Panc1 (cell line): ENCODE measurements around the gene S100A5. TPM values are rescaled to one million over a fixed set of nuclear protein-coding genes. Genes with fewer than 3 reads are reported as not detected.

ENCODE experiments used
- ATAC-seq: fragments of 200-7000 bp; cut with Tn5 transposase; 2 replicates; pipeline ENCODE4 v1.9.1; 2020; ENCODE audit warnings: mild to moderate bottlenecking, moderate library complexity
- BruUV-seq: library from RNA; stranded (reverse); fragments of 400-500 nt; replicated peaks from 2 replicates; lab custom pipeline; 2021; lab: Mats Ljungman, UMichigan
- CTCF ChIA-PET: fragments of 300-600 bp; sonication (Branson Sonifier 250); formaldehyde crosslinking; loops from one replicate; lab custom pipeline; 2022; ENCODE audit warnings: antibody characterized with exemption; lab: Charles Lee
- POLR2A ChIA-PET: fragments of 300-600 bp; sonication (Branson Sonifier 250); formaldehyde crosslinking; loops from one replicate; lab custom pipeline; 2022; ENCODE audit warnings: antibody characterized with exemption; lab: Charles Lee
- DNase-seq: peaks from one replicate; pipeline ENCODE4 v3.0.0-alpha.2; 2010; ENCODE audit warnings: low read depth, low spot score
- H3K27ac ChIP-seq: 2 replicates; pipeline ENCODE4 v1.5.1; 2011; ENCODE audit warnings: mild to moderate bottlenecking, low read length, inconsistent platforms
- H3K27me3 ChIP-seq: fragments of 200-500 bp; sonication (Bioruptor generic); 2 replicates; pipeline ENCODE4 v1.6.0; 2014; ENCODE audit warnings: low read length, inconsistent platforms; ENCODE audit not compliant: control insufficient read depth, insufficient read depth
- H3K36me3 ChIP-seq: fragments of 200-500 bp; sonication (Bioruptor generic); 2 replicates; pipeline ENCODE4 v1.5.1; 2014; ENCODE audit warnings: inconsistent platforms, mild to moderate bottlenecking, low read length, moderate library complexity; ENCODE audit not compliant: control insufficient read depth, insufficient read depth
- H3K4me1 ChIP-seq: 2 replicates; pipeline ENCODE4 v1.5.1; 2011; ENCODE audit warnings: inconsistent platforms, mild to moderate bottlenecking, low read length, moderate library complexity; ENCODE audit not compliant: control insufficient read depth, insufficient read depth
- H3K4me3 ChIP-seq, 2 experiments: 2 replicates each; pipeline ENCODE4 v1.5.1; 2011 to 2012; ENCODE audit warnings: low read depth in 2 of 2, low read length in 2 of 2, mild to moderate bottlenecking in 2 of 2, inconsistent platforms in 1 of 2, moderate library complexity in 1 of 2
- H3K9me3 ChIP-seq: fragments of 200-500 bp; sonication (Bioruptor generic); 2 replicates; pipeline ENCODE4 v1.5.1; 2014; ENCODE audit warnings: low read depth, mild to moderate bottlenecking, inconsistent platforms, low read length, moderate library complexity; ENCODE audit not compliant: control insufficient read depth, insufficient read depth
- POLR2AphosphoS5 ChIP-seq: IDR thresholded peaks from 2 replicates; pipeline ENCODE4 v1.6.1; 2012; ENCODE audit warnings: mild to moderate bottlenecking, low read depth, low read length, moderate library complexity
- SIN3A ChIP-seq: IDR thresholded peaks from 2 replicates; pipeline ENCODE4 v1.6.1; 2012; ENCODE audit warnings: low read depth, mild to moderate bottlenecking, low read length, moderate library complexity, borderline replicate concordance; ENCODE audit not compliant: insufficient read depth
- TCF7L2 ChIP-seq: IDR thresholded peaks from 2 replicates; pipeline ENCODE4 v1.6.1; 2011; ENCODE audit warnings: mild to moderate bottlenecking, low read depth, low read length, inconsistent platforms
- in situ Hi-C: cut with HindIII; loops from 2 replicates; pipeline ENCODE4 v1.10.0; 2016; ENCODE audit warnings: low sequenced_read_pairs, low pct_unique_long_range_greater_than_20kb
- intact Hi-C: fragments of 100-400 bp; cut with micrococcal nuclease; formaldehyde crosslinking; loops from one replicate; pipeline ENCODE4 v1.10.0; 2022; ENCODE audit not compliant: unreplicated experiment
- total RNA-seq: library from RNA; stranded (reverse); gene quantifications from one replicate; pipeline ENCODE4 v1.2.1, GENCODE V29; 2021; ENCODE audit not compliant: unreplicated experiment
- TF ChIP-seq, protein P1 (sequence below): fragments of 450-650 bp; IDR thresholded peaks from 2 replicates; pipeline ENCODE4 v1.5.1; 2017; ENCODE audit warnings: mild to moderate bottlenecking
- TF ChIP-seq, protein P2 (sequence below), 2 experiments: IDR thresholded peaks; 2 replicates each; pipeline ENCODE4 v1.6.1; 2011 to 2012; ENCODE audit warnings: low read depth in 2 of 2, control low read depth in 1 of 2, low read length in 1 of 2, mild to moderate bottlenecking in 1 of 2, moderate library complexity in 1 of 2; ENCODE audit not compliant: insufficient read depth in 1 of 2

S100A5 gene
- total RNA-seq, 1 experiment from 2014 or later: 0.72 TPM

DNA sequence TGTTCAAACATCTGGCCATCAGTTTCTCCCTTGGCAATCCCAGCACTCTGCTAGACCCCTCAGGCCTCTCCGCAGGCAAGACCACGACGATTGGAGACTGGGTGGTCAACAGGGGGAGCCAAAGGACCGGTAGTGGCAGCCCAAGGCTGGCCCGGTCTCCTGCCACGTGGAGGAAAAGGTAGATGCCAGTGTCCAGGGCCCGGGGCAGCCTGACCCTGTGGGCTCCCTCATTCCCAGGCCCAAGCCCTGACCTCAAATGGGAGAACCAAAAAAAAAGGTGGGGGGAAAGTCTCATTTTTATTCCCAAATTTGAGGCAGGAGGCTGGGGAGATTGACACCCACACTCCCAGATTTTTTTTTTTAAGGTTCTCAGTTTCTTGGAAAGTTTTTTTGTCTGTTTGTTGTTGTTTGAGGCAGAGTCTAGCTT is 29.7 kb downstream of the S100A5 start:
- Histone ChIP-seq H3K27me3 (no peaks in the 10 kb centered on the region), H3K9me3 (no peaks in the 10 kb centered on the region), H3K27ac (peak overlapping the region; percentile 79), H3K4me1 (peaks cover 47% of the 10 kb centered on the region), H3K4me3 (no peak overlapping the region), H3K36me3 (no peaks in the 10 kb centered on the region)
- DNase-seq (peak; percentile 65), ATAC-seq (peak; percentile 87)
- TF ChIP-seq, protein P1, sequence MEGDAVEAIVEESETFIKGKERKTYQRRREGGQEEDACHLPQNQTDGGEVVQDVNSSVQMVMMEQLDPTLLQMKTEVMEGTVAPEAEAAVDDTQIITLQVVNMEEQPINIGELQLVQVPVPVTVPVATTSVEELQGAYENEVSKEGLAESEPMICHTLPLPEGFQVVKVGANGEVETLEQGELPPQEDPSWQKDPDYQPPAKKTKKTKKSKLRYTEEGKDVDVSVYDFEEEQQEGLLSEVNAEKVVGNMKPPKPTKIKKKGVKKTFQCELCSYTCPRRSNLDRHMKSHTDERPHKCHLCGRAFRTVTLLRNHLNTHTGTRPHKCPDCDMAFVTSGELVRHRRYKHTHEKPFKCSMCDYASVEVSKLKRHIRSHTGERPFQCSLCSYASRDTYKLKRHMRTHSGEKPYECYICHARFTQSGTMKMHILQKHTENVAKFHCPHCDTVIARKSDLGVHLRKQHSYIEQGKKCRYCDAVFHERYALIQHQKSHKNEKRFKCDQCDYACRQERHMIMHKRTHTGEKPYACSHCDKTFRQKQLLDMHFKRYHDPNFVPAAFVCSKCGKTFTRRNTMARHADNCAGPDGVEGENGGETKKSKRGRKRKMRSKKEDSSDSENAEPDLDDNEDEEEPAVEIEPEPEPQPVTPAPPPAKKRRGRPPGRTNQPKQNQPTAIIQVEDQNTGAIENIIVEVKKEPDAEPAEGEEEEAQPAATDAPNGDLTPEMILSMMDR: peak; percentile 96
- TF ChIP-seq SIN3A (no peak), POLR2AphosphoS5 (peak; percentile 30; the same call in 1 of the 2 replicates), TCF7L2 (no peak)
- TF ChIP-seq, protein P2, sequence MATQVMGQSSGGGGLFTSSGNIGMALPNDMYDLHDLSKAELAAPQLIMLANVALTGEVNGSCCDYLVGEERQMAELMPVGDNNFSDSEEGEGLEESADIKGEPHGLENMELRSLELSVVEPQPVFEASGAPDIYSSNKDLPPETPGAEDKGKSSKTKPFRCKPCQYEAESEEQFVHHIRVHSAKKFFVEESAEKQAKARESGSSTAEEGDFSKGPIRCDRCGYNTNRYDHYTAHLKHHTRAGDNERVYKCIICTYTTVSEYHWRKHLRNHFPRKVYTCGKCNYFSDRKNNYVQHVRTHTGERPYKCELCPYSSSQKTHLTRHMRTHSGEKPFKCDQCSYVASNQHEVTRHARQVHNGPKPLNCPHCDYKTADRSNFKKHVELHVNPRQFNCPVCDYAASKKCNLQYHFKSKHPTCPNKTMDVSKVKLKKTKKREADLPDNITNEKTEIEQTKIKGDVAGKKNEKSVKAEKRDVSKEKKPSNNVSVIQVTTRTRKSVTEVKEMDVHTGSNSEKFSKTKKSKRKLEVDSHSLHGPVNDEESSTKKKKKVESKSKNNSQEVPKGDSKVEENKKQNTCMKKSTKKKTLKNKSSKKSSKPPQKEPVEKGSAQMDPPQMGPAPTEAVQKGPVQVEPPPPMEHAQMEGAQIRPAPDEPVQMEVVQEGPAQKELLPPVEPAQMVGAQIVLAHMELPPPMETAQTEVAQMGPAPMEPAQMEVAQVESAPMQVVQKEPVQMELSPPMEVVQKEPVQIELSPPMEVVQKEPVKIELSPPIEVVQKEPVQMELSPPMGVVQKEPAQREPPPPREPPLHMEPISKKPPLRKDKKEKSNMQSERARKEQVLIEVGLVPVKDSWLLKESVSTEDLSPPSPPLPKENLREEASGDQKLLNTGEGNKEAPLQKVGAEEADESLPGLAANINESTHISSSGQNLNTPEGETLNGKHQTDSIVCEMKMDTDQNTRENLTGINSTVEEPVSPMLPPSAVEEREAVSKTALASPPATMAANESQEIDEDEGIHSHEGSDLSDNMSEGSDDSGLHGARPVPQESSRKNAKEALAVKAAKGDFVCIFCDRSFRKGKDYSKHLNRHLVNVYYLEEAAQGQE (IDR thresholded peaks at IDR 0.05; ENCODE audit: insufficient read depth in 1 of 2, low read depth in 2 of 2, low read length in 1 of 2): no peak
- ChIA-PET POLR2A (interaction anchor here (0.7 kb wide), 2 partner anchors 116 to 163 kb away, joined by 3 to 4 read pairs; partner anchors contain the start of gene S100A13), CTCF (interaction anchor here (0.7 to 2.1 kb wide), 20 partner anchors 9 to 436 kb away, joined by 3 to 16 read pairs (median 4); partner anchors contain the start of genes CHTOP and S100A13)
- no TSS peak for BruUV-seq
- intact Hi-C loops: loop anchor here (1.0 to 10.0 kb wide), 3 partner anchors 57 to 264 kb away; partner anchors contain the start of genes S100A14 and SLC27A3
- in situ Hi-C loops: no loop called here

DNA sequence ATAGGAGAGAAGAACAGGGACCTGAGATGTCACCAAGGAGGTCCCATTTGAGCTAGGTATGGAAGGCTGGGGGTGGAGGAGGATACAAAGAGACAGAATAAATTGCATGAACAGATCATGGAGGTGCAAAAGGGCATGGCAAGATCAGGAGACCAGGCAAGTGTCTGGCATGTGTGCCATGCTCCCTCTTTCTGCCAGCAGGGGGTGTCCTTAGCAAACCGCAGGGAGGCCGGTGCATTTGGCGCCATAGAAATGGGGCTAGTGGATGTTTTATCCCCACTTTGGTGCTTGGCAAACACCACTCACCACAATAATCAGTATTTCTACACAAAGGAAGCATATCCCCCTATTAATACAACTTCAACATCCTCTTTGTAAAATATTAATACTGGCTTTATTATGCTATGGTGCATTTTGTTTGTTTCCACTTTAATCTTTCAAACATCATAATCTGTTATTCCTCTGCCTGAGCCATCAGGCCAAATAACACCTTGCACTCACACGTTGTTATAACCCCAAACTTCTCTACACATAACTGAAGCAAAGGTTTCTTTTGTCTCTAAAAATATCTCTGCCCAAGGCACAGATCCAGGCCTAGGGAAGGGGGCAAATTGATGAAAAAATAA is 30.9 kb downstream of the S100A5 start:
- peaks cover 47% of the 10 kb centered on the region for H3K4me1 ChIP-seq
- no TSS peak for BruUV-seq

More for the DNA sequence above, 30.9 kb downstream of the S100A5 start:
- DNase-seq (no peak), ATAC-seq (peak; percentile 46)
- H3K9me3 ChIP-seq: no peaks in the 10 kb centered on the region
- no peaks in the 10 kb centered on the region for H3K27me3 ChIP-seq
- H3K36me3 ChIP-seq: no peaks in the 10 kb centered on the region
- POLR2A ChIA-PET: no interaction called here
- intact Hi-C loops: loop anchor here (5.0 to 10.0 kb wide), 3 partner anchors 107 to 265 kb away; partner anchors contain the start of genes S100A14 and SLC27A3
- CTCF ChIA-PET: interaction anchor here (0.5 to 1.6 kb wide), 5 partner anchors 10 to 477 kb away, joined by 3 to 8 read pairs (median 4); partner anchors contain the start of gene RAB13
- in situ Hi-C loops: no loop called here
- TF ChIP-seq, protein P1: peak; percentile 95
- TF ChIP-seq POLR2AphosphoS5: no peak
- TF ChIP-seq SIN3A: no peak
- H3K4me3 ChIP-seq: no peak overlapping the region
- peak overlapping the region; percentile 71; the same call in 1 of the 2 replicates for H3K27ac ChIP-seq
